Adrenal gland (tissue), 12 donors: ENCODE results near the gene PHLDB1. TPM values are rescaled to one million over a fixed set of nuclear protein-coding genes. Genes with fewer than 3 reads are reported as not detected.

Source experiments
- DNase-seq, 7 donors: peaks; one replicate each; pipeline ENCODE4 v3.0.0-alpha.2; 2019 to 2020
- H3K27ac ChIP-seq, 5 donors: fragments of 200-600 bp; sonication (generic) in 4 of 5; 1 replicate in 3 of 5; 2 replicates in 2 of 5; pipeline versions ENCODE4 v1.5.1 to v1.8.0; 2016 to 2020; ENCODE audit warnings: mild to moderate bottlenecking in 1 of 5
- H3K27me3 ChIP-seq: fragments of 200-600 bp; 2 replicates; pipeline ENCODE4 v1.8.0; 2021
- H3K36me3 ChIP-seq, 2 donors: fragments of 200-600 bp; replicated peaks in 1 of 2; 1 replicate in 1 of 2; 2 replicates in 1 of 2; pipeline versions ENCODE4 v1.5.1 to v1.8.0; 2018 to 2022
- H3K4me1 ChIP-seq, 2 donors: fragments of 200-600 bp; replicated peaks in 1 of 2; 1 replicate in 1 of 2; 2 replicates in 1 of 2; pipeline versions ENCODE4 v1.5.1 to v1.8.0; 2018 to 2021
- H3K4me3 ChIP-seq, 4 donors: fragments of 200-600 bp; sonication (generic) in 3 of 4; one replicate each; pipeline ENCODE4 v1.5.1; 2016 to 2018
- H3K9me3 ChIP-seq, 3 donors: fragments of 200-600 bp; sonication (generic) in 1 of 3; replicated peaks in 1 of 3; 1 replicate in 2 of 3; 2 replicates in 1 of 3; pipeline versions ENCODE4 v1.5.1 to v1.8.0; 2016 to 2021
- CTCF ChIP-seq, 6 experiments: fragments of 450-650 bp in 4 of 6; fragments of 200-600 bp in 2 of 6; sonication (generic) in 1 of 6; IDR thresholded peaks; 1 replicate in 5 of 6; 2 replicates in 1 of 6; pipeline versions ENCODE4 v1.5.1 to v1.8.0; 2016 to 2021; ENCODE audit warnings: antibody characterized with exemption in 6 of 6, mild to moderate bottlenecking in 2 of 6, moderate library complexity in 1 of 6
- POLR2A ChIP-seq, 2 donors: fragments of 450-650 bp; IDR thresholded peaks; one replicate each; pipeline ENCODE4 v1.6.1; 2017; ENCODE audit warnings: antibody characterized with exemption in 2 of 2, mild to moderate bottlenecking in 2 of 2, moderate library complexity in 1 of 2
- WGBS, 4 donors: extraction: QIAGEN DNeasy Blood & Tissue Kit in 2 of 4; methylation state at CpG; one replicate each; pipeline versions ENCODE4 v1.1.5 to v1.1.7; 2013 to 2017; 5-methylcytosine and 5-hydroxymethylcytosine counted together
- intact Hi-C, 2 donors: fragments of 100-400 bp; cut with DNase I; formaldehyde crosslinking; loops; one replicate each; pipeline versions ENCODE4 v1.14.1 to v1.15.0; 2022 to 2023
- polyA plus RNA-seq, 3 donors: library from polyadenylated mRNA; stranded (reverse); fragments of 200-250 nt in 2 of 3; fragments of 350-450 nt in 1 of 3; fragmentation: Illumina TruSeq in 1 of 3; extraction: RNeasy Lipid Tissue Mini Kit (QIAGEN cat#74804) in 1 of 3; gene quantifications; one replicate each; pipeline ENCODE4 v1.2.3, GENCODE V29; 2013 to 2014
- total RNA-seq, 9 donors: library from RNA; depleted of rRNA in 4 of 9; stranded (reverse); fragments of >200 nt in 4 of 9; fragments of 120-200 nt in 1 of 9; fragmentation: NEBNext Ultra II Directional in 1 of 9; extraction: Animal tissue kit (Norgen Biotek cat#: 25700) in 1 of 9; gene quantifications; one replicate each; pipeline versions ENCODE4 v1.1.0 to v1.2.4, GENCODE V29; 2013 to 2023
- donor health status: healthy with polysubstance abuse.
- donor health status: Bipolar disorder and iron deficiency.
- donor health status: DM: yes; HTN: yes; CAD: no.
- donor health status: DM: no; HTN: no; CAD: no.
- donor health status: DM: no; HTN: no; CAD: no.
- donor health status: DM: yes; HTN: yes; CAD: no.

The PHLDB1 gene
- total and polyA plus RNA-seq, 12 donors, result 20.7 to 207 (median 80.2) TPM

DNA sequence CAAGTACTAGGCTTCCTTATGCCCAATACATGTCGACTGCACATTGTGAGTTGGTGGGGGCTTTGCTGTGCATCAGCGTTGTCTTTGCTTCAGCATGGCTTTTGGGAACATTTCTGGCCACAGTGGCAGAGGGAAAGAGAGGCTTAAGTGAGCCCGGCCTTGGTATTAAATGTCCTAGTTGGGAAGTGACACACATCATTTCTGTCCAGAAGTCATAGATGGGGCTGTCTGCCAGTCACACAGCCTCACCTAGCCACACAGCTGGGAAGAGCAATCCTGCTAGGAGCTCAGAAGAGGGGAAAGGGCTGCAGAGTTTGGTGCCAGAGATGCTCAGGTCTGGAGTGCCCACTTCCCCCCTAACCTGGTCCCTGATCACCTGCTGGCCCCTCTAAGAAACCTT lies 44.4 kb downstream of the PHLDB1 start:
- no peaks in the 10 kb centered on the region for H3K4me1 ChIP-seq
- no peak overlapping the region for H3K4me3 ChIP-seq
- no peak overlapping the region for H3K27ac ChIP-seq
- no peaks in the 10 kb centered on the region for H3K27me3 ChIP-seq
- no peak for DNase-seq
- TF ChIP-seq POLR2A (IDR thresholded peaks at IDR 0.05), result no peak
- TF ChIP-seq CTCF (IDR thresholded peaks at IDR 0.05), result no peak
- intact Hi-C loops, result no loop called here
- no peaks in the 10 kb centered on the region for H3K9me3 ChIP-seq
- peaks cover 0 to 92% of the 10 kb centered on the region in 2 donors for H3K36me3 ChIP-seq
- WGBS, 4 donors, result 85 to 96% (median 88%) methylated on average over 3 of the region's 3 CpGs

DNA sequence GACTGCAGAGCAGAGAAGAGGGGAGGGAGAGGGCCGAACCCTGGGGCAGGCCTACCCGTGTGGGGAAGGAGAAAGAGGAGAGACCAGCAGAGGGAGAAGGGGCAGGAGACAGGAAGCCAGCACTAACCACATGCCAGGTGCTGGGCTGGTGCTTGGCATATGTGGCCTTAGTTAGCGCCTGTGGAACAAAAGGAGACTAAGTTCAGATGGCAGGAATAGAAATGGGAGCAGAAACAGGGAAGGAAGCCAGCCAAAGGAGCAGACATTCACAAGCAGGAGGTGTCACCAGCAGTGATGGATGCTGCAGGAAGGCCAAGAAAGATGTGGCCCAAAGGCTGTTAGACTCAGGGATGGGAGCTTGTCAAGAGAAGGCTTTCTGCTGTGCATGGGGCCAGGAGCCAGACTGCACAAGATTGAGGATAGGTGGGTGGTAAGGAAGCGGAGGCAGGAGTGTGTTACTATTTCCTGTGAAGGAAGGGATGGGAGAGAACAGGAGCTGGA lies 45.3 kb downstream of the PHLDB1 start:
- Histone ChIP-seq H3K27me3 (no peaks in the 10 kb centered on the region), H3K4me3 (no peak overlapping the region), H3K4me1 (no peaks in the 10 kb centered on the region), H3K27ac (no peak overlapping the region), H3K9me3 (no peaks in the 10 kb centered on the region), H3K36me3 (peaks cover 0 to 91% of the 10 kb centered on the region in 2 donors)
- no peak for TF ChIP-seq POLR2A (IDR thresholded peaks at IDR 0.05)
- no peak for TF ChIP-seq CTCF (IDR thresholded peaks at IDR 0.05)
- 55 to 66% (median 58%) methylated on average over 4 of the region's 4 CpGs for WGBS, 4 donors
- intact Hi-C loops, result no loop called here
- peak in 1 of 7 donors; percentile 48 for DNase-seq

DNA sequence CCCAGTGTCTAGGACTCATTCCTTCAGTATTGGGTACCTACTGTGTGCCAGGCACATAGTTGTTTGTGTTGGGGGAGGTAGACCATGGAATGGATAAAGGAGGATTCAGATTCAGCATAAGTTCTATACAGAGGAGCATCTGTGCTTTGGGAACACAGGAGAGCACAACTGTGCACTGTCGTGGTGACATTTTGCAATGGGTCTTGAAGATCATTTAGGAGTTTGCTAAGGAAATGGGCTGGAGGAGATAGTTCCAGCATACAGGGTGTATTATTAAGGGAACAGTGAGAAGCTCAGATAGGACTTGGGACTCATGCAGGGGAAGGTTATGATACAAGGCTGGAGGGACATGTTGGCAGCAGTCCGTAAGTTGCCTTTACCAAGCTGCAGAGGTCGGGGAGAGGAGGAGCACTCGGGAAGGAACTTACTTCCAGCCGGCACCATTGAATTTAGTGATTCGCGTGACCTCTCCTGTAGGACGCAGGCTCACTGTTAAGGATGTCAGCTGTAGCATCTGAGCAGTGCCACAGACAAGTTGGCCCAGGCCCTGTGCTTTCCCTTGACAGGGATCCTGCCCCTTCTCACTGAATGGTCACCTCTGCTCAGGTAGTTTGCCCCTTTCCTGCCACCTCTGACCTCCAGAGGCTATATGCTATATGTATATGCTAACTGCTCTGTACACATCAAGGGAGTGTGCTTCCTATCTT lies 46.4 kb downstream of the PHLDB1 start:
- H3K36me3 ChIP-seq, result peaks cover 0 to 83% of the 10 kb centered on the region in 2 donors
- intact Hi-C loops, result no loop called here
- DNase-seq, result no peak

More for the DNA sequence above, 46.4 kb downstream of the PHLDB1 start:
- H3K4me1 ChIP-seq, result no peaks in the 10 kb centered on the region
- no peaks in the 10 kb centered on the region for H3K27me3 ChIP-seq
- H3K9me3 ChIP-seq, result no peaks in the 10 kb centered on the region
- no peak overlapping the region for H3K4me3 ChIP-seq
- no peak for TF ChIP-seq CTCF (IDR thresholded peaks at IDR 0.05)
- TF ChIP-seq POLR2A (IDR thresholded peaks at IDR 0.05), result no peak
- H3K27ac ChIP-seq, result no peak overlapping the region
- 81 to 88% (median 87%) methylated on average over 4 to 8 of the region's 8 CpGs for WGBS, 4 donors
